GM19455 (cell line): ENCODE results near the gene PRRG1.
"Not testable (repeated sequence)": the region's sequence is repeated elsewhere in the genome, so short reads cannot be mapped to it uniquely, and the experiment has no call there.

Experiments
- ATAC-seq: cut with Tn5 transposase; IDR thresholded peaks from one replicate; pipeline ENCODE4 v1.9.1; 2021; ENCODE audit not compliant: unreplicated experiment

The PRRG1 gene

DNA sequence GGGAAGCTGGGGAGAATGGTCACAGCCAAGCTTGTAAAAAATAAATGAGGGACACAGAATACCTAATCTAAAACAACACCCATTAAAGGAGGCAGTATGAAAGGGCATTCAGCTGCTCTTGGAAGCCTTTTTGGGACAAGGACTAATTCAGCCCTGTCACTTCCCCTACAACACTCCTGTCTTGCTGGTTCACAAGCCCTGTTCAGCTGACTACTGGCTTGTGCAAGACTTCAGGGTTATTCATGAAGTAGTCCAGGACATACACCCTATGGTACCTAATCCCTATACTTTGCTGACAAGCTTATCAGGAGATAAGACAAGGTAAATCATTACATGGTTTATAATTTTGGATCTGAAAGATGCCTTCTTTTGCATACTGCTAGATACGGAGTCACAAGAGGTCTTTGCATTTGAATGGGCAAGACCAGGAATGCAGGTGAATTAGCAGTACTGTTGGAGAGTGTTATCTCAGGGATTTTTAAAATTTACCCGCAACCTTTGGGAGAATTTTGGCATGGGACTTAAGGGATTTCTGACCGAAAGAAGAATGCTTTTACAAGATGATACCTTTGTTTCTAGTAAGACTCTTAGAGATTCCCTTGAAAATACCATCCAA is 119.1 kb downstream of the PRRG1 start:
- ATAC-seq: no peak

DNA sequence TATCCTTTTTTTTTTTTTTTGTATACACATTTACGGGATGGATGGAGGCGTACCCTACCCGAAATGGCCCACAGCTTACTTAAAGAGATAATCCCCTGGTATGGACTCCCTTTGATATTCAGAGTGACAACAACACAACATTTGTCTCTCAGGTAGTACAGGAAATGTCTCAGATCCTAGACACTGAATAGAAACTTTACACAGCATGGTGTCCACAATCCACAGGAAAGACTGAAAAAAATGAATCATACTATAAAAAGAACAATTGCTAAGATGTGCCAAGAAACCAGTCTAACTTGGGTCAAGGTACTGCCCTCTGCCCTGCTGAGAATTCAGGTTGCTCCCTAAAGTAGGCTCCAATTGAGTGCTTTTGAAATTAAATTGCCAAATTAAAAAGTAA is 121.5 kb downstream of the PRRG1 start:
- ATAC-seq: no peak

DNA sequence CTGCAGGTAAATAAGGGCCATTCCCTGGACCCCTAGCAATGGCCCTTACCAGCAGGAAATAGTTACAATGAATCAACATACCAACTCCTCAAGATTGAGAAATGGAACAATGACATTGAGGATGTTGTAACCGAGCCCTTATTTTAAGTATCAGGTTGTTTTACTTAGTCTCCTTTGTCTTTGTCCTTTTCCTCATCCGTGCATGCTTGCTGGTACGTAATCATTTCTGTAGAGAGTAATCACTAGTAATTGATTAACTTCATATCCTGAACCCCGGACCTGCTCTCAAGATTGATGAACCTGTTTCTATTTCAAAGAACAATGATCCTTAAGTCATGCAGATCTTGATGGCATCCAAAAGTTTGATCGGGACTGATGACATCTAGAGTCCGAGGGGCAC is 123.7 kb downstream of the PRRG1 start:
- no peak for ATAC-seq

DNA sequence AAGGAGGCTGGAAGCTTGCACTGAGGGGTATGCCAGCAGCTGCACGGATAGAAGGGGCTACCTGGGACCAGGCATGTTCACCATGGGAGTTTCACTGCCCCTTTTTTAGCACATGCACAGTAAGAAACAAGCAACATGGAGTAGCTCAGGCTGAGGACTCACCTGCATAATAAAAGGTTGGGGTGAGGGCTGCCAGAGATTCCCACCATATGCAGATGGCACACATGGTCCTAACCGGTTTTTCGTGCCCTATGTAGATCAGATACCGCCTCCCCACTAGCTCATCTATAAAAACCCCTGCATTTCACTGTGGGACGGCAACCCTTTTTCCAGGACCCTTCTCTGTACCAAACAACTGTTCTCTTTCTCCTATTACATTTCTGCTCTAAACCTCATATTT is 125.3 kb downstream of the PRRG1 start:
- ATAC-seq: no peak

DNA sequence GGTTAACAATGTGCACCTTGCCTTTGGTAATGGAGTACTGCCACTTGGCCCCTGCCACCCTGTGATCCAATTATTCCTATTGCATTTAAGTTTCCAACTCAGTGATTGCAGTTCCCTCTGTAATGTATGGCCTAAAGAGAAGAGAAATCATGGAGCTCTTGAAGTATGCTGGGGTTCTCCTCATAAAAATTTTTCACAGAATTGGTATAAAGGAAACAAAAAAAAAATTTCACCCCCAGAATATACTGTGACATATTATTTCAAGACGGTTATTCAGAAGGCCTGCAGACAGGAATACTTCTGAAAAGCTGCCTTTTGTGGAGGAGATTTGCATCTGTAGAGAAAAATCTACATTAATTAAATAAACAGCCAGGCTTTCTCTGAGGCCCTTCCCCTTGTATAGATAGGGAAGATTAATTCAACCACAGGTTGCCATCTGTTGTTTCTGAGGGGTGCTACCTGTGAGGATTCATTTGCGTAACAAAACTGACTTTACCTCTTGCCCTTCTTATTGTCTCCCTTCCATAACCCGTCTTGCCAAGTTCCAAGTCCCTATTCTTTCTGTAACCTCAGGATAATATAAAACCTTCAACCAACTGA is 127.5 kb downstream of the PRRG1 start:
- no peak for ATAC-seq

DNA sequence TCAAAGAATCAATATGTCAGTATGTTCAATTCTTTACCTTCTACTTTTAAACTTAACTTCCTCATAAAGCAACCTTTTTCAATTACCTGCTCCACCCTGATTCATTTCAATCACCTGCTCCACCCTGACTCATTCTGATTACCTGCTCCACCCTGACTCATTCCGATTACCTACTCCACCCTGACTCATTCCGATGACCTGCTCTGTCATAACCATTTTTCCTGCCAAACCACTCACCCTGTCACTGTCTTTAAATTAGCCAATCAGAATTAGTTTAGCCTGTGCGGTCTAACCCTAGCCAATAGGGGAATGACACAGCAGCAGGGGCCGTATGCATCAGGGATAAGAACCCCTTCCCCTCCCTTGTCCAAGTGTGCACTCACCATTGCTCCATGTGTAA is 135.2 kb downstream of the PRRG1 start:
- not testable (repeated sequence) for ATAC-seq

DNA sequence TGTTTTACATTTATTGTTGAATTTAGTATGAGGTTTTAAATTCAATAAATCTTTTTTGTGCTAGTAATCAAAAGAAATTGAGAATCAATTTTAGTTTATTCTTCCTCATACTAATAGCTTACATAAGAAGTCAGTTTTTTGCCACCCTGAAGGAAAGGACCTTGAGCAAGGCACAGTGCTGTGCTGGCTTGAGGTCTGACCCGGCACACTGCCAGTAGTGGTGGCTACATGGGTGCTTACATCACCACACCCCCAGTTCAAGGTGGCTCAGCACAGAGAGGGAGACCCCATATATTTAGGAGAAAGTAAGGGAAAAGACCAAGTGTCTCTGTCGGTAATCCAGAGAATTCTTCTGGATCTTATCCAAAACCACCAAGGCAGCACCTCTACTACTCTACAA is 136.3 kb downstream of the PRRG1 start:
- no peak for ATAC-seq

DNA sequence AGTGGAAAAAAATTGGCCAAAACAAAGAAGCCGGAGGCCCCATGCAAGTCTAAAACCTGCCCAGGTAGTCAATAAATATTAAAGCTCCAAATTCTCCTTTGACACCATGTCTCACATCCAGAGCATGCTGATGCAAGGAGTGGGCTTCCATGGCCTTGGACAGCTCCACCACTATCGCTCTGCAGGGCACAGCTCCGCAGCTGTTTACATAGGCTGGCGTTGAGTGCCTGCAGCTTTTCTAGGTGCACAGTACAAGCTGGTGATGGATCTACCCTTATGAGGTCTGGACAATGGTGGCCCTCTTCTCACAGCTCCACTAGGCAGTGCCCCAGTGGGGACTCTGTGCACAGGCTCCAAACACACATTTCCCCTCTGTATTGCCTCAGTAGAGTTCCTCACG is 138.1 kb downstream of the PRRG1 start:
- no peak for ATAC-seq

DNA sequence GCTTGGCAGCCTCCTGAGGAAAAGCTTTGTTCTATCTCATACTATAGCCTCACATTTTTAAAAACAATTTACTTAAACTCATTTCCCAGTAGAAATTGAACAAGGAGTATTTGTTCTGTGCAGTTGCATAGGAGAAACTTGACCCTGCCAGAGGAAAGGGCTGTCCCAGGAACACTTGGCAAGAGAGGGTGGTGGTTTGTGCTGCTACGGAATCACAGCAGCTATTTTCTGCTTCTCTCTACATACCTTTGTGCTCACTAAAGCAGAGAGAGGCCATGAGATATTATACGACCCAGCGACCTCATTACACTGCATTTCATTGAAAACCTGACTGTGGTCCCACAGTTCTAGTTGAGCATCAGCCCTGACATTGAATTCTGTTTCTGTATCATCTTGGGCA is 139.2 kb downstream of the PRRG1 start:
- ATAC-seq: no peak

DNA sequence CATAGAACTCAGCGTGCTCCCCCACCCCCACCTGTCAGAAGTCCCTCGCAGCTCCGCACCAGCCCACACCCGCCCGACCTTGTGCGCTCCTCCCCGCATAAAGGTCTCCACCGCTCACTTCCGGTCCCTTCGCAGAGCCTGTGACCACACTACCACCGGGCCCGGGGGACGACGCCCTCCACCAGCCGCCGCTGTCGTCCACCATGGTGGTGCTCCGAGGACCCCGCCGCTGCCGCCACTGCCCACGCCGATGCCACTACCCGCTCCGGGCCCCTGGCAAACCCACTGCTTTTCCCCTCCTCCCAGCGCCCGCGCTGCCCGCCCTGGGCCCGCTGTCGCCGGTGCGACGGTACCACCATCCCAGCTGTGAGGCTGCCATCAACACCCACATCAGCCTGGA is 142.5 kb downstream of the PRRG1 start:
- ATAC-seq: no peak

DNA sequence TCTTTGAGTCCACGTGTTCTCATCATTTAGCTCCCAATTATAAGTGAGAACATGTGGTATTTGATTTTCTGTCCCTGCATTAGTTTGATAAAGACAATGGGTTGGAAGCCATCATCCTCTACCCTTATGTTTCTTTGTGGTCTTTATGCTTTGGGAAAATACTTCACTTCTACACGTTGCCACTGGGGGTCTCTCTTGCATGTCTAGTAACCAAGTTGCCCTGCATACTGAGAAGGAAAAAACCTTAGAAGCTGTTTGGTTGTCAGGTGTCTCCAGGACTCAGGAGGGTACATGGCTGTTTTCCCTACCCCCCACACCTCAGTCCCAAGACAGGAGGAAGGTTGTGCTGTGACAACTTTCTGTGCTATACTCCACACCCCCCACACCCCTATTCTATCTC is 146.6 kb downstream of the PRRG1 start:
- not testable (repeated sequence) for ATAC-seq

DNA sequence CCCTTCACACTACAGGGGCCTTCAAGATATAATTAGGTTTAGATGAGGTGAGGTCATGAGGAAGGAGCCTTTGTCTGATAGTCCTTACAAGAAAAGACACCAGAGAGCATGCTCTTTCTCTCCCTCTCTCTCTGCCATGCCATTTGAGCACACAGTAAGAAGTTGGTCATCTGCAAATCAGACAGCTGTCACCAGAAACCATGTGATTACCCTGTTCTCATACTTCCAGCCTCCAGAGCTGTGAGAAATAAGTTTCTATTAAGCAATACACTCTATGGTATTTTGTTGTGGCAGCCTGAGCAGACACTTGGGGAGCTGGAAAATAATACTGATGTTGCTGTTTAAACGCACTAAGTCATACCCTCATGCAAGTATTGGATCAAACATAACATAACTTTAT is 148.0 kb downstream of the PRRG1 start:
- ATAC-seq: not testable (repeated sequence)

DNA sequence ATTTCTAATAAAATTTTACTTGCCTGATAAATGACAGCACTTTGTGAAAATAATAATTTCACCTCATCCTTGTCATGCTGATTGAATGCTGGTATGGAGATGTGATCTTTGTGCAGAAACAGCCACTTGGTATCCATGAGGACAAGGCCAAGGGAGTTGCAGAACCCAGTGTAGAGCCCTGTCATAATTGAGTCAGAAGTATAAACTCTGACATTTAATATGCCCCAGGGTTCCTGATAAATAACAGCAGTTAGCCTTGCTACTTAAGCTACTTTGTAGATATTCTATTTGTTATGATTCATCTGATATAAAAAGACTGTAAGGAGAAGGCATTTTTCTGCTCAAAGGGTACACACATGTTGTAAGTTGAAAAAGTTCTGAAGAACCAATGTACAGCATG is 149.2 kb downstream of the PRRG1 start:
- ATAC-seq: not testable (repeated sequence)

DNA sequence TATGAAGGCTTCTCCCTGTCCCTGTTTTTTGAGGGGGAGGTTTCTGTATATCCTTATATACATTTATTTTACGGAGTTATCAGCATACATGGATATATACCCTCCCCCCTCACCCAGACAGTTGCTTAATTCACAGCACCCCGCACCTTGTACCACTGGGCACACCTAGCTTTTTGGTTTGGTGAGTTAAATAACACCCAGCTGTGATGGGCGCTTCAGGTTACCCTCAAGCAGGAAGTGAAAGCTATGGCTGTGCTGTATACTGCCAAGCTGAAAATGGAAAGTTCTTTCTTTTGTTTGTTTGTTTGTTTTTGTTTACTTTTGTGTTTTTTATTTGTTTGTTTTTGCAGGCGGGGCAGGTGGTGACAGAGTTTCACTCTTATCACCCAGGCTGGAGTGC is 150.5 kb downstream of the PRRG1 start:
- not testable (repeated sequence) for ATAC-seq

DNA sequence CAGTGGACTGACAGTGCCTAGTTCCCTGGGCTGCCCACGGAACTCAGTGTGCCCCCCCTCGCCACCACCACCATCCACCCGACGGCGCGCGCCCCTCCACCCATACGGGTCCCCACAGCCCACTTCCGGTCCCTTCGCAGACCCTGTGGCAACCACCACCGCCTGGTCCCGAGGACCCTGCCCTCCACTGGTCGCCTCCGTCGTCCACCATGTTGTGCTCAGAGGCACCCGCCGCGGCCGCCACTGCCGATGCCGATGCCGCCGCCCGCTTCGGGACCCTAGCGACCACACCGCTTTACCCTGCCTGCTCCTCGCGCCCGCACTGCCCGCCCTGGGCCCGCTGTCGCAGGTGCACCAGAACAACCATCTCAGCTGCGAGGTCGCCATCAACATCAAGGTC is 155.8 kb downstream of the PRRG1 start:
- no peak for ATAC-seq
